Pulmonary artery endothelial cell (primary cell): ENCODE data around the gene SGMS1. TPM values are rescaled to one million over a fixed set of nuclear protein-coding genes. Genes with fewer than 3 reads are reported as not detected.
"Not testable (repeated sequence)": the region's sequence is repeated elsewhere in the genome, so short reads cannot be mapped to it uniquely, and the experiment has no call there.

Experiments used
- DNase-seq: peaks from one replicate; pipeline ENCODE4 v3.0.0-alpha.2; 2011; ENCODE audit warnings: low read depth, low spot score
- total RNA-seq: library from RNA; depleted of rRNA; stranded (reverse); fragments of >200 nt; gene quantifications from 2 replicates; pipeline ENCODE4 v1.2.3, GENCODE V29; 2014

The SGMS1 gene
- total RNA-seq, 1 donor from 2014 or later, result 34.2 TPM

DNA sequence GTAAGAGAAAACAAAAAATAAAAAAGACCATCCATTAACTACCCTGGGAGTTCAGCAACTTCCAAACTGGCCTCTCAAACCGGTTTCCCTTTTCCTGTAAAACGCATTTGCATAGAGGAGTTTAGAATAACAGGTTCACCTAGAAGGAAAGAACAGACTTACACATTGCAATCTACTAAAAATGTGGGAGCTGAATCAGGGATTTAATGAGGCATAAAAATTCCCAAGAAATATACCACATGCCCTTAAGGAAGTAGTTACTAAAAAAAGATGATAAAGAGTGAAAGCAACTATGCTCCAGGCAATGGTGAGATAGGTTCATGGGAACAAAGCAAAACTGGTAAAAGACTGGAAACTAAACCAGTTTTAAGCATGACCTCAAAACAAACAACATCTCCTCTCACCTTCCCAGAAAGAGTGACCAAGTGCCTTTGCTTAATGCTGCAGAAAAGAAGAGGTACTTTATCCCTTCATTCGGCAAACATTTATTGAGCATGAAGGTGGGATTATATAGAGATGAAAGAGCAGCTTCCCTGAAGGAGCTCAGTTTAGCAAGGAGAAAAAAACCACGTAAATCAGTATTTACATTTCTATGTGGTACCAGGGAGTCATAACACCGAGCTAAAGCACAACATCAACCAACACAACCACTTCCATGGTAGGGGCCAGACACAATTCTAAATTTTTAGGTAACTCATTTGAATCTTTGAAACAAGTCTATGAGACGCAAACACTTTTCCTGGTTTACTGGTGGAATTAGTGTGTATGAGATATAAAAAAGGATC is 152.8 kb downstream of the SGMS1 start:
- DNase-seq, result no peak

DNA sequence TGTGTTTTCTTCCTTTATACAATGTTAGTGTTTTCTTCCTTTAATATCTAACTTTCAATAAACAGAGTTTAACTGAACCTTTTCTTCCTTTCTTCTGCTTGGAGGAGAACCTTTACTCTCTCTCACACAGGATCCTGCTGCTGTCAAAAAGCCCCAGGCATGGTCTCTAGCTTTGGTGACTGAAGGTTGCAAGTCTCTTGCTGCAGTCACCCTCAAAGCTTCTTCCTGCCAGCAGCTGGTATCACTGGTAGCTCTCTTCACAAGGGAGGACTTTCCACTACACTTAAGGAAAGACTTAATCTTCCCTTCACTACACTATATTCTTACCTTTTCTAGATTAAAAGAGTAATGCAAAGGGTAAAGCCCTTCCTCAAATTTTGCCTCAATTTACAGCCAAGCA is 153.4 kb downstream of the SGMS1 start:
- no peak for DNase-seq

DNA sequence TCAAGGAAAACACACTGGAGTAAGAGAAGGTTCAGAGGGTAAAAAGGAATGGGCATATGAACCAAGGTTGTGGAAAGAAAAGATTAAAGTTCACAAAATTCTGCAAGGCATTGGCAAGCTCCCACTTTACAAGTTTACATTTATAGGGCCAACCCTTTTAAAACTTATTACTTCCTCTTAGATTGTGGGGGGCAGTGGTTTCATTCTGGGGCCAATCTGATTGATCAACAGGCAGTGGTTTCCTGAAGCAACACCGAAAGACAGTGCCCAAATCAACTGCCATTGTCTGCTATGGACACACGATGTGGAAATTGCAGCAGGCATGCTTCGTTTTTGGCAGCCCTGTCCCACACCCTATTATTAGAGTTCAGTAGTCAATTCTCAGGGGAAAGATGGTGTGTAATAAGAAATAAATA is 154.0 kb downstream of the SGMS1 start:
- DNase-seq, result no peak

DNA sequence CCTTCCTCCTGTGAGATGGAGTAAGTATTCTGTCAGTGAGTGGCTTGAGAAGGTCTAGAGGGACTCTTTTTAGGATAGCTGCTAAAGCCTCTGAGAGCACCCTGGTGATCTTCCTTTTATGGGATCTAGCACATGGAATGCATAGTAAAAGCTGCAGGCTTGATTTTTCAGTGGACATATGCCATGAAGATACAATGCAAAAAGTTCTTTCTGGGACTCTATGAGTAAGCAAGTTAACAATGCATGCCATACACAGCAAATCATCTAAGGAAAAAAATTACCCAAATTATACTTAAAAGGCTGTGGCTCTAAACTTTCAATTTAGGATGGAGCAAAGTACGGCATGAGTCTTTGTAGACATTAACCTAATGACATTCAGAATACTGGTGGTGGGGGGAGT is 154.5 kb downstream of the SGMS1 start:
- DNase-seq, result no peak

DNA sequence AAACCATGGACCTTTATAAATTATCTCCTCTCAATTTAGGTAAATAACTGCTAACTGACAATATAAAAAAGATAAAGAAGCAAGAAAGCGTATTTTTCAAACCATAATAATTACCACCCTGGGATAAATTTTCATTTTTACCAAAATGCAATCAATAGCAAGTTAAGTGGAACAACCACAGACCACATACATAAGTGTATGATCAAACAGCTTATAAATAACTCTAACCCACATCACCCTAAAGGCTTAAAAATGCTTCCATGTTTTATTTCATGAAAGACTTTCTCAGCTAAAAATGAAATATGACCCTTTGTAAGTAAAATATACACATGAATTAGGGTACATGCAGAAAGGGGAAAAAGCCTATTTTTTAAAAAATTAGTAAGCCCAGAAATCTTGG is 156.5 kb downstream of the SGMS1 start:
- DNase-seq, result no peak

DNA sequence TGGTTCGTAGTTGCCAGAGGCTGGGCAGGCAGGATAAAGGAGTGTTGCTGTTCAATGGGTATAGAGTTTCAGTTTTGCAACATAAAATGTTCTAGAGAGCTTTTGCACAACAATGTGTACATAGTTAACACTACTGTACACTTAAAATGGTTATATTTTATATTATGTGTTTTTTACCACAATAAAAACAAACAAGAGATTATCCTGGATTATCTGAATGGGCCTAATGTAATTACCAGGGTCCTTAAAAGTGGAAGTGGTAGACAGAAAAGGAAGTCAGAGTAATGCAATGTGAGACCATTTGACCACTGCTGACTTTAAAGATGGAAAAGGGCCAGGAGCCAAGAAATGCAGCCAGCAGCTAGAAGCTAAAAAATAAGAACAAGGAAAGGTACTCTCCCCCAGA is 159.7 kb downstream of the SGMS1 start:
- DNase-seq, result no peak

DNA sequence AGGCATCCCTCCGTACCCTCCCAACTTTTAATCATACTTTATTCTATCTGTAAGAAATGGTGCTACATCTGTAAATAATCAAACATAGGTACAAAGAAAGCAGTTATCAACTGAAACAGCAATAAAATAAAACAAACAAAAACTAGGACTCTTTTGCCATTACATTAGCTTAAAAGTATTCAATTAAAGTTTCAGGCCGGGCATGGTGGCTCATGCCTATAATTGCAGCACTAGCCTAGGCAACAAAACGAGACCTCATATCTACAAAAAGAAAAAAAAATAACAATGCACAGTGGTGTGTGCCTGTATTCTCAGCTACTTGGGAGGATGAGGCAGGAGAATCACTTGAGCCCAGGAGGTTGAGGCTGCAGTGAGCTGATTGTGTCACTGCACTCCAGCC is 161.9 kb downstream of the SGMS1 start:
- DNase-seq, result no peak

DNA sequence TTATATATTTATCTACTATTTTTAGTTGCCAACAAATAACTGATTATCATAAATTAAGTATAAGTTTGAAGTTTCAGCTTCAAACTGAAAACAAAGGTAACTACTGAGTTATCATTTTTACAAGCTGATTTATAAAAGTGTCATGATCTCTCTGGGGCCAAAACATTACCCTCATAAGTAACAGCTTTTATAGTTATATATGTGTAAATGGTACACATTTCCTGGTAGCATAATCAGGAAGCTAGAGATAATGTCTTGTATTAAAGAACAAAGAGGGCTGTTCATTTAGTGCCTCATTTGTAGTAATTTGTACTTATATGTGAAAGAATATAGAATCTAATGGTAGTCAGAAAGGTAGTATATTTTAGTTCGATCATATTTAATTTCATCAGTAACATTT is 162.6 kb downstream of the SGMS1 start:
- DNase-seq, result no peak

DNA sequence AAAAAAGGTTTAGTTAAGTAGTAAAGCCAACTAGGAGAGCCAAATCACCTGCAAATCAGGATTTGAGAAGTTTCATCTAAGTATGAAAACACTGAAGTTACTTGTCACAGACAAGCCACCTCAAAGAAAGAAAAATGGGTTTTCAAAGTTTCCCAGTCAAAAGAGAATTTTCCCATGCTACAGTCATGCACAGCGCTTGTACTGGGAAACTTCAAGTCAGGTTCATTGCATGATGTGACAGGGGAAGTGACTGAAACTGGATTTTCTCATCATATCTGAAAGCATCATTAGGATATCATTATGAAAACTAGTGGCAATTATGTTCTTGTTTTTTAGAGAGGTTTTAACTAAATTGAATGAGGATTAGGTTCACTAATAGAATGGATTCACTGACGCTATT is 167.0 kb downstream of the SGMS1 start:
- DNase-seq, result no peak

DNA sequence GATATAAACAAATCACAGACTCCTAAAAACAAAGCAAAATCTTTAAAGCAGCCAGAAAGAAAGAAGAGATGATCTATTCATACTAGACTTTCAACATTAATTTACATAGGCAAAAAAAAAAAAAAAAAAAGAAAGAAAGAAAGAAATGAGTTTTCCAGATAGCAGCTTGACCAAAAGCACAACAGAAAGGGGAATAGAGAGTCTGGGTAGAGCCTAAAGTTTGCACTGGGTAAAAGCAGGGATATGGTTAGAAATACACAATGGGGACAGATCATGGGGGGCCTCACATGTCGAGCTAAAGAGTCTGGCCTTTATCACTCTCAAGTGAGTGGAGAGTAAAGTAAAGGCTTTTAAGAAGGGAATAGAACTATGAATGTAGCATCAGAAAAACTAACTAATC is 169.8 kb downstream of the SGMS1 start:
- no peak for DNase-seq

DNA sequence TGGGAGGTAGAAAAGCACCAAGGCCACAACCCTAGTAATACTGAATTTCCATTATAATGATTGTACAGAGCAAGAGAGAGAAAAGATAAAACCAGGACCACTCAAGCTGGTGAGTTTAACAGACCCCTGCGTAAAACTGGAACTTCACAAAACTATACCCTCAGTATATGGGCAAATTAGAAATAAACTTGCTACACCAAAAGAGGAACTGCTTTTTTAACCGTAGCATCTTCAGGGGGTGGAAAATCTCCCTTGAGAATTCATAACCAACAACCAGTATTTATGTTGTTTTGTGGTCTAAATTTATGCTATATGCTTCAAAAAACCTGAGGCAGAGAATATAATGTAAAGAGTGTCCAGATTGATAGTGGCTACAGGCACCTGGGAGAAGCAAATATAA is 171.2 kb downstream of the SGMS1 start:
- no peak for DNase-seq

DNA sequence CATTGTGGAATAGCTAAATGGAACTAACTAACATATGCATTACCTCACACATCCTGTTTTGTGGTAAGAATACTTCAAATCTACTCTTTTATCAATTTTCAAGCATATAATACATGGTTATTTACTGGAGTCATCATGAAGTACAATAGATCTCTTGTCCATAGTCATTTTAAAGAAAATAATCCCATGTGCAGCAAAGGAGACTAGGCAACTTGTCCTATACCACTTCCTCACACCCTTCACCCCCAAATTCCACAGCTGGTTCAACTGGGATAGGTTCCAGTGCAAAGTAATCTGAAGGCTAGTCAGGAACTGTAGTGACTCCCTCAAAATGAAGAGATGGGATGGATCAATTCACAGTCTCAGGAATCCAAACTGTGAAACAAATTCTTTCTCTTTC is 176.1 kb downstream of the SGMS1 start:
- no peak for DNase-seq

DNA sequence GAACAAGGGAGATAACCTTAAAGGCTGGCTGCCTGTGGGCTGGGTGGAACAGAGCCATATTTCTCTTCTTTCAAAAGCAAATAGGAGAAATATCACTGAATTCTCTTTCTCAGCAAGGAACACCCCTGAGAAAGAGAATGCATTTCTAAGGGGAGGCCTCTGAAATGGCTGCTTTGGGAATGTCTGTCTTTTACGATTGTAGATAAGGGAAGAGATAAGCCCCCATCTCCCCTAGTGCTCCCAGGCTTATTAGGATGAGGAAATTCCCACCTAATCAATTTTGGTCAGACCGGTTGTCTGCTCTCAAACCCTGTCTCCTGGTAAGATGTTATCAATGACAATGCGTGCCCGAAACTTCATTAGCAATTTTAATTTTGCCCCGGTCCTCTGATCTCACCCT is 178.0 kb downstream of the SGMS1 start:
- DNase-seq, result not testable (repeated sequence)

DNA sequence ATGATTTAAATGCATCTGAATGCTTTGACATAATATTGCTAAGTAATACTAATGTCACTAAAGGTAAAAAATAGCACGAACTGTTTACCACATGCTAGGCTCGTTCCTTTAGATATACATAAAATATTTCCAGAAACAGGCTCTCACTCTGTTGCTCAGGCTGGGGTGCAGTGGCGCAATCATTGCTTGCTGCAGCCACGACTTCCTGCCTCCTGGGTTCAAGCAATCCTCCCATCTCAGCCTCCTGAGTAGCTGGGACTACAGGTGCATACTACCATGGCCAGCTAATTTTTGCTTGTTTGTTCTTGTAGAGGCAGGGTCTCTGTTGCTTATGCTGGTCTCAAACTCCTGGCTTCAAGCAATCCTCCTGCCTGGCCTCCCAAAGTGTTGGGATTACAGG is 183.3 kb downstream of the SGMS1 start:
- DNase-seq, result no peak

DNA sequence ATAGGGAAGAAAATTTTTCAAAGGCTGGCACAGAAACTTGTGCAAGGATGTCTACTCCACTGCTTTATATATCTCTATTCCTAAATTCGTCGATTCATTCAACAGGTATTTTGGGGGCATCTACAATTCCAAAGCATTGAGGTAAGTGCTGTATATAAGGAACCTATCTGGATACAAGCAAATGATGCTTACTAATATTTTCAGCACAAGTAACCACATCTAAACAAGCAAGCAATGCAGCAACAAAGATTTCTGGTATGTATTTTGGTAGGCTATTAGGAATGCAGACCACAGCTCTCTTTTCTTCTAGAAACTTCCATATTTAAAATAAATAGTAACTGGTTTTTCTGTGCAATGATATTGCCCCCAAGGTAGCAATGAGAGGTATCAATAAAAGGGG is 183.9 kb downstream of the SGMS1 start:
- no peak for DNase-seq

DNA sequence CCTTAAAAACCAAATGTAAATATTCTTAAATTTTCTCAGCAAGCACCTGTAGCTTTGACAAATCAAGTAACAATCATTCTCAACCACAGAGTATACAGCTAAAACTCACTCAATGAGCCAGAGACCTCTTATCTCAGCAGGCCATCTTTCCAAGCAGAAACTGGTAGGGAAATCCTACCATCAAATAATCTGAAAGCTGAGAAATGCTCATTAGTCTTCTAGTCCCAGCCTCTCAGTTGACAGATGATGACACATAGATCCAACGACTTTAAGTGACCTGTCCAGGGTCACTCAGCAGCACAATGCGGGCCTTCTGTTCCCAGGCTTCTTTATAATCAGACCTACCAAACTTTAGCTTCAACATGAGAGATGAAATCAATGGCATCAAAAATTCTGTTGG is 184.6 kb downstream of the SGMS1 start:
- DNase-seq, result no peak

DNA sequence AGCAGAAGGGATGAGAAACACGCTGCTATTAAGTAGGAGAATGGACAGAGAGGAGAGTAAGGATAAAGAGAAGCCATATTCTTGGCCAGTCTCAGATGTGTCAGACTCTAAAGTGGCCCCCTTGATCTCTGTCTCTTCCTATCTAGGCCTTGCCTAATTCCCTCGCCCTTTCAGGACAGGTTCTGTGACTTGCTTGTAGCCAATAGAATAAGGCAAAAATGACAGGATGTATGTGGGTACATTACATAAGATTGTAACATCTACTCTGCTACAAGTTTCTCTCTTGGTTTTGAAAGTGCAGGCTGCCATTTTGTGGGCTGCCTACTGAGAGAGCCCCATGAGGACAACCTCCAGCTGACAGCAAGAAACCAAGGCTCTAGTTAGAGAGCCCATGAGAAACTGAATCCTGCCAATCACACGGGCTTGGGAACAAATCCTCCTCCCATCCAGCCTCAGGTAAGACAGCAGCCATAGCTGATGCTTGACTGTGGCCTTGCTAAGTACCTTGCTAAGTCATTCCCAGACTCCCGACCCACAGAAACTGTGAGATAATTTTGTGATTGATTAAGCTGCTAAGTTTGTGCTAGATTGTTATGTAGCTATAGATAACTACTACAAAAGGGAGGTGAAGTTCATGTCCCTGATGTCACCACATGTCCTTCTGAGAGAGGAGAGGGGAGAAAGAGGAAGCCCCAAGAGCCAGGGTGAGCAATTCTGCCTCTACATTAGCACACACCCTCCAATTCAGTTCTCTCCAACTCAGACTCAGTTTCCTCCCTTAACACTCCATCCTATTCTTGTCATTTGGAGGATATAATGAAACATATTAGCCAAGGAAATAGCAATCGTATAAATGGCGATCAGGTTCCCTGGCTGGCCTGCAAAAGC is 185.5 kb downstream of the SGMS1 start:
- no peak for DNase-seq

DNA sequence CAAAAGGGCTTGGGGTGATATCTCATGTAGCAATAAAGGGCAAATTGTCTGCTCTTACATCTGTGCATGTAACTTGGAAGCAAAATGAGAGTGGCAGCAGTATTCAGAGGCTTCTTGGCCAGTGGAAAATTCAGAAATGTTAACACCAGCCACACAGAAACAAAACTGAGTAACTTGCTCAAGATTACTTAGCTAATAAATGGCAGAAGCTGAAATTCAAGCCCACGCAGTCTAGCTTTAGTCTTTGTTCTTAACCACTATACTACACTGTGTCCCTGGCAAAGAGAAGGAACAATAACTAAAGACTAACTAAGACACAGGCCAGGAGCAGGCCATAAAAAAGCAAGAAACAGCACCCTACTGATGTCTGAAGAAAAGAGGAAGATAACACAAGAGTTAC is 186.5 kb downstream of the SGMS1 start:
- no peak for DNase-seq

DNA sequence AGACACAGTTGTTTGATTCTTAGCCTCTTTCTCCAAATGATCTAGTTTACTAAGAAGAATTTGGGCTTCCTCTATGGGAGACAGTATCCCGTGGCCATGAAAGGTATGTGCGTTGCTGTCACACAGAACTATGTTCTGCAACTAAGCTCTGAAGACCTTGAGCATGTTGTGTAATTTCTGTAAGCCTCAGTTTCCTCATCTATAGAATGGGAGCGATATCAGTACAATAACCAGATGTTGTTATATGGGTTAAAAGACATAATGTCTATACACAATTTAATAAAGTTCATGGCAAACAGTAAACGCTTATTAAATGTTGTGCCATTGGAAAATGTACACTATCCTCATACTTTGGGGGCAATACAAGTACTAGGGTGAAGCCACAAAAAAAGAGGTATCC is 187.0 kb downstream of the SGMS1 start:
- DNase-seq, result no peak

DNA sequence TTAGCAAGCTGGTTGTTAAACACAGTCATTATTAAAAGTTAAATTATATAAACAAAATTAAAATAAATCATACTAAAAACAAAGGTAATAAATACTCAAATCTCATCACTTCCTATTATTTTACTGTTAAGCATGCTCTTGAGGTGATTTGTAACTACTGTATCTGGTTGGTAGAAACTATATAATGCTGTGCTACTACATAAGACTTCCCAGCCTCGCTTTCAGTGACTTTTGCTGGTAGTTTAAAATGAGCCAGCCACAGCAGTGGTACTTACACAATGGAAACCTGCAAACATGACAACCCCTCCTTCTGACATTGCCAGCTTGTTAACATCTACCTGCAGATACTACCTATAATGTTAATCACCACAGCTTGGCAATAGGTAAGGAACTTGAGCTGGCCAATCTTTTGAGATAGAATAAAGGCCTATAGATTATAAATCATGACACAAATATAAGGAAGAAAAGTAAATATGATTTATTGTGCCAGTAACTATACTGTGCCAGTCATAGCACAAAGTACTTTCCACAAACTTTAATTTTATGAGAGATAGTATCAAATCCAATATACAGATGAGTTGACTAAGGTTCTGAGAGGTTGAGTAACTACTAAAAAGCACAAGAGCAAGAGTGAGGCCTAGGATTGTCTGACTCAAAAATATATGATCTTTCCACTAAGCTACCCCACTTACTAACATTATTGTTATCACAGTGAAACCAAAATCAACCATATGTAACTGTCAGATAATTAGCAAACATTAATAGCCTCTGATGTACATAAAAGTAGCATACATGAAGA is 191.3 kb downstream of the SGMS1 start:
- DNase-seq, result no peak

DNA sequence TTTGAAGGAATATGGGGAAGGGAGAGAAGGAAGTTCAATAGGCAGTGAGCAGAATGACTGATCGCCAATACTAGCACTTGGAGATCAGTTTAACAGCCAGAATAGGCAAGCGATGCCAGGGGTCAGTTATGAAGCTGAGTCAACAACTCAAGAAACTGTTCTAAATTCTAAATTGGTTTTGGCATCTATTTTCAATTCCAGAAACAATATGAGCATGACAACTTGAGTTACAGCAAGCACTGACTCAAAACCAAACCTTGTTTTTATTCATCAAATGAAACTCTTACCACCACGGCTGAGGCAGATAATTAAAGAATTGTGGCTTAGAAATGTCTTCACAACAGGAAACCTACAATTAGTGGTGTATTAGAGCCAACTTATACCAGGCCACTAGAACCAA is 192.0 kb downstream of the SGMS1 start:
- DNase-seq, result no peak

DNA sequence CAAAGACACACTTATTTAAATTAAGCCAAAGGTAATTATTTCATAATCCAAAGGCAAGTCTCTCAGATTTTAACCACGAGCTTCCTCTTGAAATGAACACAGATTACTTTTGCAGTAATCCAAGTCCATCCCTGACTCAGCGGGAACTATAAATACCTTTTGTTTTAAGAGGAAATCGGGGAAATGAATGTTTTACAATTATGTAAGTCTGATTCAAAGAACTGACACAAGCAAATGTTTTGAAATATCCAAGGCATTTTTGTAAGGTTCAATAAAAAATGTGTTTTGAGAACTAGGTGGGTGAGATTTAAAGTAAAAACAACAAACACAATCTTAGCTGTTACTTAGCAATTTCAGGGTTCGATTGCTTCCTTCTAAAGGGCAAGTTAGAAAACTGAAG is 192.6 kb downstream of the SGMS1 start:
- DNase-seq, result no peak
